HCT116 (cell line): Measurements from ENCODE around the gene HNRNPAB.

Source experiments
- CEBPB ChIP-seq: IDR thresholded peaks from 2 replicates; pipeline ENCODE4 v1.6.1; 2012; ENCODE audit warnings: low read depth
- EGR1 ChIP-seq: IDR thresholded peaks from 2 replicates; pipeline ENCODE4 v1.6.1; 2012; ENCODE audit warnings: low read depth
- POLR2A ChIP-seq: IDR thresholded peaks from 2 replicates; pipeline ENCODE4 v1.7.0; 2011; ENCODE audit warnings: borderline replicate concordance; ENCODE audit not compliant: insufficient read depth, insufficient read length; ENCODE audit errors: extremely low read depth
- POLR2AphosphoS5 ChIP-seq: IDR thresholded peaks from 2 replicates; pipeline ENCODE4 v1.6.1; 2011; ENCODE audit warnings: mild to moderate bottlenecking, low read depth, low read length, moderate library complexity
- TCF7L2 ChIP-seq: IDR thresholded peaks from 2 replicates; pipeline ENCODE4 v1.7.0; 2011; ENCODE audit warnings: borderline replicate concordance, inconsistent platforms; ENCODE audit not compliant: insufficient read depth, insufficient read length; ENCODE audit errors: extremely low read depth
- YY1 ChIP-seq: IDR thresholded peaks from 2 replicates; pipeline ENCODE4 v1.6.1; 2011; ENCODE audit warnings: low read length, low read depth, moderate library complexity, mild to moderate bottlenecking; ENCODE audit not compliant: insufficient replicate concordance; ENCODE audit errors: extremely low read depth
- ZNF274 ChIP-seq: fragments of 200-500 bp; sonication (Bioruptor generic); IDR thresholded peaks from 2 replicates; pipeline ENCODE4 v1.6.1; 2014; ENCODE audit warnings: mild to moderate bottlenecking, low read depth, low read length, inconsistent platforms
- TF ChIP-seq, protein P1 (sequence below), 3 experiments: fragments of 200-600 bp in 1 of 3; sonication (generic) in 1 of 3; IDR thresholded peaks in 2 of 3; conservative IDR thresholded peaks in 1 of 3; 2 replicates each; pipeline ENCODE4 v1.5.1; 2012 to 2017; ENCODE audit warnings: low read depth in 2 of 3, low read length in 2 of 3, antibody characterized with exemption in 1 of 3, borderline replicate concordance in 1 of 3, control low read depth in 1 of 3, mild to moderate bottlenecking in 1 of 3, mixed read lengths in 1 of 3, mixed run types in 1 of 3, moderate library complexity in 1 of 3; ENCODE audit not compliant: insufficient read depth in 1 of 3

GRCh38 chr5:178252258-178252657, 47.9 kb downstream of the HNRNPAB start:
- TF ChIP-seq YY1 = no peak
- no peak for TF ChIP-seq TCF7L2
- no peak for TF ChIP-seq POLR2A
- TF ChIP-seq CEBPB = no peak
- TF ChIP-seq, protein P1, sequence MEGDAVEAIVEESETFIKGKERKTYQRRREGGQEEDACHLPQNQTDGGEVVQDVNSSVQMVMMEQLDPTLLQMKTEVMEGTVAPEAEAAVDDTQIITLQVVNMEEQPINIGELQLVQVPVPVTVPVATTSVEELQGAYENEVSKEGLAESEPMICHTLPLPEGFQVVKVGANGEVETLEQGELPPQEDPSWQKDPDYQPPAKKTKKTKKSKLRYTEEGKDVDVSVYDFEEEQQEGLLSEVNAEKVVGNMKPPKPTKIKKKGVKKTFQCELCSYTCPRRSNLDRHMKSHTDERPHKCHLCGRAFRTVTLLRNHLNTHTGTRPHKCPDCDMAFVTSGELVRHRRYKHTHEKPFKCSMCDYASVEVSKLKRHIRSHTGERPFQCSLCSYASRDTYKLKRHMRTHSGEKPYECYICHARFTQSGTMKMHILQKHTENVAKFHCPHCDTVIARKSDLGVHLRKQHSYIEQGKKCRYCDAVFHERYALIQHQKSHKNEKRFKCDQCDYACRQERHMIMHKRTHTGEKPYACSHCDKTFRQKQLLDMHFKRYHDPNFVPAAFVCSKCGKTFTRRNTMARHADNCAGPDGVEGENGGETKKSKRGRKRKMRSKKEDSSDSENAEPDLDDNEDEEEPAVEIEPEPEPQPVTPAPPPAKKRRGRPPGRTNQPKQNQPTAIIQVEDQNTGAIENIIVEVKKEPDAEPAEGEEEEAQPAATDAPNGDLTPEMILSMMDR (IDR thresholded peaks at IDR 0.05 in 2 of 3, conservative IDR thresholded peaks at IDR 0.05 in 1 of 3; ENCODE audit: borderline replicate concordance in 1 of 3, insufficient read depth in 1 of 3, low read depth in 2 of 3, low read length in 2 of 3) = no peak
- TF ChIP-seq ZNF274 = no peak
- TF ChIP-seq EGR1 = no peak
- TF ChIP-seq POLR2AphosphoS5 = no peak
